ENCODE data around the gene MRPS34.

Gene MRPS34

DNA sequence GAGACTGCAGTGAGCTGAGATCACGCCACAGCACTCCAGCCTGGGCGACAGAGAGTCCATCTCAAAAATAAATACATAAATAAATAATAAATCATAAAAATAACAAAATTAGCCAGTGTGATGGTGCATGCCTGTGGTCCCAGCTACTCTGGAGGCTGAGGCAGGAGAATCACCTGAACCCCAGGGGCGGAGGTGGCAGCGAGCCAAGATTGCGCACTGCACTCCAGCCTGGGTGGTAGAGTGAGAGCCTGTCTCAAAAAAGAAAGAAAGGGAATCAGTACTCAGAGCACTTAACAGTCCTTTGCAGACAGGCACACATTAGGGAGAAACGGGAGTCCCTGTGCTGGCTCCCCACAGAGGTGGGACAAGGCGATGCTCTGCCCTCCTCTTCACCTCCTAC is 41.9 kb downstream of the MRPS34 start:
- Histone ChIP-seq H3K27me3 (replicated peaks; ENCODE audit: control insufficient read depth, insufficient read depth, low read length) (no peaks in the 10 kb centered on the region), H3K4me3 (replicated peaks; ENCODE audit: low read depth, low read length) (no peak overlapping the region), H3K36me3 (ENCODE audit: control insufficient read depth, insufficient read depth, low read length) (peaks cover 43% of the 10 kb centered on the region)
- TF ChIP-seq, protein P1, sequence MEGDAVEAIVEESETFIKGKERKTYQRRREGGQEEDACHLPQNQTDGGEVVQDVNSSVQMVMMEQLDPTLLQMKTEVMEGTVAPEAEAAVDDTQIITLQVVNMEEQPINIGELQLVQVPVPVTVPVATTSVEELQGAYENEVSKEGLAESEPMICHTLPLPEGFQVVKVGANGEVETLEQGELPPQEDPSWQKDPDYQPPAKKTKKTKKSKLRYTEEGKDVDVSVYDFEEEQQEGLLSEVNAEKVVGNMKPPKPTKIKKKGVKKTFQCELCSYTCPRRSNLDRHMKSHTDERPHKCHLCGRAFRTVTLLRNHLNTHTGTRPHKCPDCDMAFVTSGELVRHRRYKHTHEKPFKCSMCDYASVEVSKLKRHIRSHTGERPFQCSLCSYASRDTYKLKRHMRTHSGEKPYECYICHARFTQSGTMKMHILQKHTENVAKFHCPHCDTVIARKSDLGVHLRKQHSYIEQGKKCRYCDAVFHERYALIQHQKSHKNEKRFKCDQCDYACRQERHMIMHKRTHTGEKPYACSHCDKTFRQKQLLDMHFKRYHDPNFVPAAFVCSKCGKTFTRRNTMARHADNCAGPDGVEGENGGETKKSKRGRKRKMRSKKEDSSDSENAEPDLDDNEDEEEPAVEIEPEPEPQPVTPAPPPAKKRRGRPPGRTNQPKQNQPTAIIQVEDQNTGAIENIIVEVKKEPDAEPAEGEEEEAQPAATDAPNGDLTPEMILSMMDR (IDR thresholded peaks at IDR 0.05; ENCODE audit: insufficient read depth, low read length, poor library complexity, severe bottlenecking): no peak
- no peak for DNase-seq (ENCODE audit: extremely low read depth, insufficient read length)

DNA sequence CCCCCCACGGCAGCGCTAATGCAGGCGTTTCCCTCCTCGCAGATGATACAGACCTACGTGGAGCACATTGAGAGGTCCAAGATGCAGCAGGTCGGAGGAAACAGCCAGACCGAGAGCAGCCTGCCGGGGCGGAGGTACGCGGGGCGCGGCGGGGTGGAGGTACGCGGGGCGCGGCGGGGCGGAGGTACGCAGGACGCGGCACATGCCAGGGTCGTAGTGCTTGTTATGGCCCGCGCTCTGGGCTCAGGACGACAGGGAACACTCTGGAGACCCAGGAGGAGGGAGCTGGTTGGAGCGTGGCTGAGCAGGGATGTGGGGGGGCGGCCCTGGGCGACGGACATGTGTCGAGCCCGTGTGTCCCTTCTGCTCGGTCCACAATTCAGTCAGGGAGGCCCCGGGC is 43.5 kb downstream of the MRPS34 start:
- H3K36me3 ChIP-seq (ENCODE audit: control insufficient read depth, insufficient read depth, low read length): peaks cover 45% of the 10 kb centered on the region
- H3K4me3 ChIP-seq (replicated peaks; ENCODE audit: low read depth, low read length): no peak overlapping the region
- DNase-seq (ENCODE audit: extremely low read depth, insufficient read length): no peak
- TF ChIP-seq, protein P1 (IDR thresholded peaks at IDR 0.05; ENCODE audit: insufficient read depth, low read length, poor library complexity, severe bottlenecking): no peak
- H3K27me3 ChIP-seq (replicated peaks; ENCODE audit: control insufficient read depth, insufficient read depth, low read length): no peaks in the 10 kb centered on the region

DNA sequence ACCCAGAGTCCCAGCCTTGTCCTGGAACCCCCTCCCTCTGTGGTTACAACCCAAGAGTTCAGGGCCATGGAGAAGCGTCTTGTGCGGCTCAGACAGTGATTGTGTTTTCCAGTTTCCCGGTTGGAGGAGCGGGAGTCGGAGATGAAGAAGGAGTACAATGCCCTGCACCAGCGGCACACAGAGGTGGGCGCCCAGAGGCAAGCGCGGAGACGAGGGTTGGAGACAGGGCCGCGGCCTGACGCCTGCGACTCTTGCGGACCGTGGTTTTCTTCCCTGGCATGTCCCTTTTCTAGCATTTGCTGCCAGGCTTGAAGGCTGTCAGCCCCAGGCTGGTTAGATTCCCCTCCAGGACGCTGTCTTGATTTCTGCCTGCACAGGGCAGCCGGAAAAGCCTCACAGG is 43.9 kb downstream of the MRPS34 start:
- peaks cover 46% of the 10 kb centered on the region for H3K36me3 ChIP-seq (ENCODE audit: control insufficient read depth, insufficient read depth, low read length)

DNA sequence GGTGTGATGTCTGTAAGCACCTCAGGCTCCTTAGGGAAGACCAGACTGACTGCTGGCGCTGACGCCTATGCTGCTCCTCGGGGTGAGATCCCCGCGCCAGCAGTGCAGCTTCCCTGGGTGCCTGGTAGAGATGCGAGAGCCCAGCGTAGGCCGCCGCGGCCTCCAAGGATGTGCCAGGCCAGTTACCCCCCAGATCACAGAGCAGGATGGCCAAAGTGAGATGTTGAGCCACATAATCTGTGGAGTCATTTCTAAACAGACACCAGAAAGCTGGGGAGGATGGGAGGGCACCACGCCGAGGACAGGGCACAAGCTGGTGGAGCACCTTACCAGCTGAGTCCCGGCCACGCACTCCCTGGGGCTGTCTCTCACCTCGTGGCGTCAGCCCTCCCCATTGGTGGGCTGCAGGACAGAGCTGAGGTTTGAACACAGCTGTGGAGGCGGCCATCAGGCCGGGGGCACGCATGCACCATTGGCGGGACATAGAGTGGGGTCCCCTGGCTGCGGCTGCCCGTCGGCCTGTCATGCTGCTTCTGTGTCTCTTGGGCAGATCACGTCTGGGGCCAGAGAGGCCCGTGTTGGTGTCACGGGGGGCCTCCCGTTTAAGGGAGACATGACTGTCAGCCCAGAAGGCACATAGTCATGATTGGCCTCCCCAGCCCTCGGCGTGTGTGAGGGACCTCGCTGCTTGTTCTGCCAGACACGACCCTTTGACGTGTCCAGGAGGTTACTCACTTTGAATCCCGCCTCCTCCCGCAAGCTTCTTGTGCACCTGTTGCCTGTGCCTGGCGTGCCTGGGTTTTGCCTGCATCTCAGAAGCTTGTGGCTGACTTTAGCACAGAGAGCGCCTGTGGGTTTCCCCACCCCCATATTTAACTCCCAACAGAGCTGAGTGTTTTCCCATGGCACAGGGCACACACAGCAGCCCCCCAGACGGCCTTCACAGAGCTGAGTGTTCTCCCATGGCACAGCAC is 45.0 kb downstream of the MRPS34 start:
- H3K36me3 ChIP-seq (ENCODE audit: control insufficient read depth, insufficient read depth, low read length): peaks cover 38% of the 10 kb centered on the region
- no peak for DNase-seq (ENCODE audit: extremely low read depth, insufficient read length)
- TF ChIP-seq, protein P1 (IDR thresholded peaks at IDR 0.05; ENCODE audit: insufficient read depth, low read length, poor library complexity, severe bottlenecking): no peak
- no peak overlapping the region for H3K4me3 ChIP-seq (replicated peaks; ENCODE audit: low read depth, low read length)
- H3K27me3 ChIP-seq (replicated peaks; ENCODE audit: control insufficient read depth, insufficient read depth, low read length): no peaks in the 10 kb centered on the region

More for the DNA sequence above, 43.9 kb downstream of the MRPS34 start:
- H3K4me3 ChIP-seq (replicated peaks; ENCODE audit: low read depth, low read length): no peak overlapping the region
- H3K27me3 ChIP-seq (replicated peaks; ENCODE audit: control insufficient read depth, insufficient read depth, low read length): no peaks in the 10 kb centered on the region
- TF ChIP-seq, protein P1 (IDR thresholded peaks at IDR 0.05; ENCODE audit: insufficient read depth, low read length, poor library complexity, severe bottlenecking): no peak
- DNase-seq (ENCODE audit: extremely low read depth, insufficient read length): no peak

DNA sequence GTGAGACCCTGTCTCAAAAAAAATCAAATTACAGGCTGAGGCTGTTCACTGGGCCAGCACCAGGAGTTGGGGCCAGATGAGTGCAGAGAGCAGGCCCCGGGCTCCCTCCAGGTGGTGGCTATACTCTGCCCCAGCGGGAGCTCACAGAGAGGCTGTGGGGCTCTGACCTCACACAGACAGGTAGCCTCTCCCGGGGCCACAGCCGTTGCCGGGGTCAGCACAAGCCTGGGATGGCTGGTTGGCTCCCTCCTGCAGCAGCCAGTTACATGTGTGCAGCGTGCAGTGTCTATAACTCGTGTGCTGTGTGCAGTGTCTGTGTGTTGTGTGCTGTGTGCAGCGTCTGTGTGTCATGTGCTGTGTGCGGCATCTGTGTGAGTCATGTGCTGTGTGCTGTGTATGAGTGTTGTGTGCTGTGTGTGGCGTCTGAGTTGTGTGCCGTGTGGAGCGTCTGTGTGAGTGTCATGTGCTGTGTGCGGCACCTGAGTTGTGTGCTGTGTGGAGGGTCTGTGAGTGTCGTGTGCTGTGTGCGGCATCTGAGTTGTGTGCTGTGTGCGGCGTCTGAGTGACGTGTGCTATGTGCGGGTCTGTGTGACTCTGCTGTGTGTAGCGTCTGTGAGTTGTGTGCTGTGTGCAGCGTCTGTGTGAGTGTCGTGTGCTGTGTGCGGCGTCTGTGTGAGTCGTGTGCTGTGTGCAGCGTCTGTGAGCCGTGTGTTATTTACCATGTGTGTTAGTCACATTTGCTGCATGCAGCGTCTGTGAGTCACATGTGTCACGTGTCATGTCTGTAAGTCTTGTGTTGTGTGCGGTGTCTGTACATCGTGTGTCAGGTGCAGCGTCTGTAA is 46.1 kb downstream of the MRPS34 start:
- peaks cover 28% of the 10 kb centered on the region for H3K36me3 ChIP-seq (ENCODE audit: control insufficient read depth, insufficient read depth, low read length)
- DNase-seq (ENCODE audit: extremely low read depth, insufficient read length): no peak
- TF ChIP-seq, protein P1 (IDR thresholded peaks at IDR 0.05; ENCODE audit: insufficient read depth, low read length, poor library complexity, severe bottlenecking): no peak
- H3K4me3 ChIP-seq (replicated peaks; ENCODE audit: low read depth, low read length): no peak overlapping the region
- H3K27me3 ChIP-seq (replicated peaks; ENCODE audit: control insufficient read depth, insufficient read depth, low read length): no peaks in the 10 kb centered on the region

All from GM06990 (cell line).